Upper lobe of left lung (tissue), 4 donors: ENCODE measurements around the gene KCNJ10.

Experiments
- EP300 ChIP-seq, 4 donors: sonication (generic); formaldehyde crosslinking; IDR thresholded peaks; one replicate each; pipeline ENCODE4 v1.5.1; 2017; ENCODE audit warnings: antibody characterized with exemption in 4 of 4, control low read depth in 2 of 4
- POLR2AphosphoS5 ChIP-seq, 2 donors: sonication (generic); formaldehyde crosslinking; IDR thresholded peaks; one replicate each; pipeline ENCODE4 v1.5.1; 2017; ENCODE audit warnings: antibody characterized with exemption in 2 of 2
- TF ChIP-seq, protein P1 (sequence below), 6 experiments: fragments of 450-650 bp in 4 of 6; fragments of 200-600 bp in 2 of 6; sonication (generic) in 2 of 6; IDR thresholded peaks; one replicate each; pipeline ENCODE4 v1.5.1; 2016 to 2019; ENCODE audit warnings: antibody characterized with exemption in 6 of 6

DNA sequence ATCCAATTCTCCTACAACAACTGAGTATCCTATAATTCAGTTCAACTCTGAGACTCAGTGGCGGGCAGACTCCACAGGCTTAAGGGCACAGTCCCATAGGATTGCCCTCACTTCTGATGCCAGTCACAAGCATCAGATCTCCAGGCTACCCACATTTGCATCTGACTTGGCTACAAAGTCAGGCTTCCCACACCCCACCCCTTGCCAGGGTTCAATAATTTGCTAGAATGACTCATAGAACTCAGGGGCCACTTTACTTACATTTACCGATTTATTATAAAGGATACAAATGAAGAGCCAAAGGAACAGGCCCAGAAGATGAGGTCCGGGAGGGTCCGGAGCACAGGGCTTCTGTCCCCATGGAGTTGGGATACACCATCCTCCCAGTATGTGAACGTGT lies 80.0 kb downstream of the KCNJ10 start:
- TF ChIP-seq, protein P1, sequence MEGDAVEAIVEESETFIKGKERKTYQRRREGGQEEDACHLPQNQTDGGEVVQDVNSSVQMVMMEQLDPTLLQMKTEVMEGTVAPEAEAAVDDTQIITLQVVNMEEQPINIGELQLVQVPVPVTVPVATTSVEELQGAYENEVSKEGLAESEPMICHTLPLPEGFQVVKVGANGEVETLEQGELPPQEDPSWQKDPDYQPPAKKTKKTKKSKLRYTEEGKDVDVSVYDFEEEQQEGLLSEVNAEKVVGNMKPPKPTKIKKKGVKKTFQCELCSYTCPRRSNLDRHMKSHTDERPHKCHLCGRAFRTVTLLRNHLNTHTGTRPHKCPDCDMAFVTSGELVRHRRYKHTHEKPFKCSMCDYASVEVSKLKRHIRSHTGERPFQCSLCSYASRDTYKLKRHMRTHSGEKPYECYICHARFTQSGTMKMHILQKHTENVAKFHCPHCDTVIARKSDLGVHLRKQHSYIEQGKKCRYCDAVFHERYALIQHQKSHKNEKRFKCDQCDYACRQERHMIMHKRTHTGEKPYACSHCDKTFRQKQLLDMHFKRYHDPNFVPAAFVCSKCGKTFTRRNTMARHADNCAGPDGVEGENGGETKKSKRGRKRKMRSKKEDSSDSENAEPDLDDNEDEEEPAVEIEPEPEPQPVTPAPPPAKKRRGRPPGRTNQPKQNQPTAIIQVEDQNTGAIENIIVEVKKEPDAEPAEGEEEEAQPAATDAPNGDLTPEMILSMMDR (IDR thresholded peaks at IDR 0.05): no peak
- TF ChIP-seq POLR2AphosphoS5 (IDR thresholded peaks at IDR 0.05) (no peak), EP300 (IDR thresholded peaks at IDR 0.05) (no peak)
